ENCODE measurements around the gene PPP1CB.

PPP1CB gene

GRCh38 chr2:28828382-28828781, 76.8 kb downstream of the PPP1CB start:
- Histone ChIP-seq H3K36me3 (ENCODE audit: insufficient read depth, low read length) (no peaks in the 10 kb centered on the region), H3K4me3 (ENCODE audit: low read depth in 1 of 2, low read length in 2 of 2) (no peak overlapping the region), H3K27me3 (ENCODE audit: control insufficient read depth in 1 of 2, insufficient read depth in 2 of 2, low read length in 2 of 2) (no peaks in the 10 kb centered on the region), H3K9ac (ENCODE audit: low read length) (no peak overlapping the region), H3K27ac (ENCODE audit: low read depth, low read length) (no peak overlapping the region), H3K4me1 (ENCODE audit: insufficient read depth, low read length) (no peaks in the 10 kb centered on the region), H3K9me3 (ENCODE audit: low read length) (no peaks in the 10 kb centered on the region)

GRCh38 chr2:28833740-28834470, 82.3 kb downstream of the PPP1CB start:
- no peak overlapping the region for H3K27ac ChIP-seq (ENCODE audit: low read depth, low read length)
- H3K4me1 ChIP-seq (ENCODE audit: insufficient read depth, low read length): no peaks in the 10 kb centered on the region
- H3K36me3 ChIP-seq (ENCODE audit: insufficient read depth, low read length): no peaks in the 10 kb centered on the region
- no peaks in the 10 kb centered on the region for H3K27me3 ChIP-seq (ENCODE audit: control insufficient read depth in 1 of 2, insufficient read depth in 2 of 2, low read length in 2 of 2)
- no peak overlapping the region for H3K9ac ChIP-seq (ENCODE audit: low read length)
- no peaks in the 10 kb centered on the region for H3K9me3 ChIP-seq (ENCODE audit: low read length)
- H3K4me3 ChIP-seq (ENCODE audit: low read depth in 1 of 2, low read length in 2 of 2): no peak overlapping the region

GRCh38 chr2:28835781-28836180, 84.2 kb downstream of the PPP1CB start:
- Histone ChIP-seq H3K27me3 (ENCODE audit: control insufficient read depth in 1 of 2, insufficient read depth in 2 of 2, low read length in 2 of 2) (no peaks in the 10 kb centered on the region), H3K4me3 (ENCODE audit: low read depth in 1 of 2, low read length in 2 of 2) (no peak overlapping the region), H3K9ac (ENCODE audit: low read length) (no peak overlapping the region), H3K36me3 (ENCODE audit: insufficient read depth, low read length) (no peaks in the 10 kb centered on the region), H3K27ac (ENCODE audit: low read depth, low read length) (no peak overlapping the region), H3K9me3 (ENCODE audit: low read length) (no peaks in the 10 kb centered on the region), H3K4me1 (ENCODE audit: insufficient read depth, low read length) (no peaks in the 10 kb centered on the region)

GRCh38 chr2:28838971-28839370, 87.3 kb downstream of the PPP1CB start:
- H3K4me1 ChIP-seq (ENCODE audit: insufficient read depth, low read length): no peaks in the 10 kb centered on the region
- H3K9me3 ChIP-seq (ENCODE audit: low read length): no peaks in the 10 kb centered on the region
- no peak overlapping the region for H3K9ac ChIP-seq (ENCODE audit: low read length)
- no peaks in the 10 kb centered on the region for H3K36me3 ChIP-seq (ENCODE audit: insufficient read depth, low read length)
- no peaks in the 10 kb centered on the region for H3K27me3 ChIP-seq (ENCODE audit: control insufficient read depth in 1 of 2, insufficient read depth in 2 of 2, low read length in 2 of 2)
- no peak overlapping the region for H3K4me3 ChIP-seq (ENCODE audit: low read depth in 1 of 2, low read length in 2 of 2)
- no peak overlapping the region for H3K27ac ChIP-seq (ENCODE audit: low read depth, low read length)

- Histone ChIP-seq H3K4me1 (ENCODE audit: insufficient read depth, low read length) (no peaks in the 10 kb centered on the region), H3K27ac (ENCODE audit: low read depth, low read length) (no peak overlapping the region), H3K9me3 (ENCODE audit: low read length) (no peaks in the 10 kb centered on the region), H3K9ac (ENCODE audit: low read length) (no peak overlapping the region), H3K36me3 (ENCODE audit: insufficient read depth, low read length) (no peaks in the 10 kb centered on the region), H3K27me3 (ENCODE audit: control insufficient read depth in 1 of 2, insufficient read depth in 2 of 2, low read length in 2 of 2) (no peaks in the 10 kb centered on the region), H3K4me3 (ENCODE audit: low read depth in 1 of 2, low read length in 2 of 2) (no peak overlapping the region)
These were observed 90.4 kb downstream of the PPP1CB start for GRCh38 chr2:28842042-28842441.
